Transverse colon (tissue), 4 donors: ENCODE measurements around the gene TSTD2.

ENCODE experiments used
- CTCF ChIP-seq, 5 experiments: fragments of 200-600 bp in 3 of 5; fragments of 450-650 bp in 2 of 5; sonication (generic) in 3 of 5; IDR thresholded peaks; 1 replicate in 2 of 5; 2 replicates in 3 of 5; pipeline ENCODE4 v1.5.1; 2016 to 2017; ENCODE audit warnings: antibody characterized with exemption in 5 of 5, inconsistent platforms in 3 of 5, mild to moderate bottlenecking in 2 of 5, moderate library complexity in 1 of 5
- POLR2A ChIP-seq: fragments of 450-650 bp; IDR thresholded peaks from one replicate; pipeline ENCODE4 v1.6.1; 2016; ENCODE audit warnings: antibody characterized with exemption, mild to moderate bottlenecking, moderate library complexity
- POLR2AphosphoS5 ChIP-seq, 3 donors: sonication (generic); formaldehyde crosslinking; IDR thresholded peaks; one replicate each; pipeline ENCODE4 v1.6.1; 2016; ENCODE audit warnings: antibody characterized with exemption in 3 of 3

GRCh38 chr9:97659771-97660170, 26.6 kb upstream of the TSTD2 start:
- TF ChIP-seq CTCF (IDR thresholded peaks at IDR 0.05), result no peak
- TF ChIP-seq POLR2AphosphoS5 (IDR thresholded peaks at IDR 0.05), result no peak
- no peak for TF ChIP-seq POLR2A
